HG03159 (cell line): ENCODE data around the gene TRIM32.

Source experiments
- ATAC-seq: cut with Tn5 transposase; IDR thresholded peaks from one replicate; pipeline ENCODE4 v1.9.1; 2021; ENCODE audit warnings: mild to moderate bottlenecking, moderate library complexity; ENCODE audit not compliant: unreplicated experiment

Gene TRIM32

DNA sequence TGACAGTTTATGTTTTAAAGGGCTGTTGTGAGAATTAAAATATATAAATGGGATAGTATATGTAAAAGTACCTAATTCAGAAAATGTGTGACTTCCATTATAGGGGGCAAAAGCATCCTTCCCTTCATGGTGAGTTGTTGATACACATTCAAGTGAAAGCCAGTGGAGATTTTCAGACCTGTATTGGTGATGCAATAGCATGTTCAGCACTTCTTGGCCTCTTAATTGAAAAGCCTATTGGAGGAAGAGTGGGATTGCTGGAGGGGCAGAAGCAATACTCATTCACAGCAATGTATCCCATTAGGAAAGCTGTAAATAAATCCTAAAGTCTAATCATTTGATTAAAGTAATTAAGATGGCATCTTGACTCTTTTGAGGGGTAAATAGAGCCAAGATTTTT lies 17.4 kb downstream of the TRIM32 start:
- no peak for ATAC-seq

GRCh38 chr9:116705531-116705930 lies 18.4 kb downstream of the TRIM32 start:
- ATAC-seq, result no peak

GRCh38 chr9:116706310-116707290 lies 19.5 kb downstream of the TRIM32 start:
- no peak for ATAC-seq

GRCh38 chr9:116712781-116713180 lies 25.7 kb downstream of the TRIM32 start:
- ATAC-seq, result no peak

DNA sequence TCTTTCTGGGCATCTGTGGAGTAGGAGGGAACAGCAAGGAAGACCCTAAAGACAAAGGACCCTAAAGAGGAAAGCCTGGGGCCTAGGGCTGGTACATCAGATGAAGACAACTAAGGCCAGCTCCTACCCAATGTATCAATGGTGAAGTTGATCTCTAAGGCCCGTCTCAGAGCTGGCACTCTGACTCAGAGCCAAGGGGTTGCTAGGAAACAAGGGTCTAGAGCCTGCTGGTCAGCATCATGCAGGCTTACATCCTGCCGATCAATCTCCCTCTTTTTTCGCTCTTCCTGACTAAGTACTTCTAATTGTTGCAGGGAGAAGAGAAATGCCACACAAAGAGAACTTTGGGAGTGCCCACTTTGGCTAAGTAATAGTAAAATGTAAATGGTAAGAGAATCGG lies 26.2 kb downstream of the TRIM32 start:
- ATAC-seq, result no peak

DNA sequence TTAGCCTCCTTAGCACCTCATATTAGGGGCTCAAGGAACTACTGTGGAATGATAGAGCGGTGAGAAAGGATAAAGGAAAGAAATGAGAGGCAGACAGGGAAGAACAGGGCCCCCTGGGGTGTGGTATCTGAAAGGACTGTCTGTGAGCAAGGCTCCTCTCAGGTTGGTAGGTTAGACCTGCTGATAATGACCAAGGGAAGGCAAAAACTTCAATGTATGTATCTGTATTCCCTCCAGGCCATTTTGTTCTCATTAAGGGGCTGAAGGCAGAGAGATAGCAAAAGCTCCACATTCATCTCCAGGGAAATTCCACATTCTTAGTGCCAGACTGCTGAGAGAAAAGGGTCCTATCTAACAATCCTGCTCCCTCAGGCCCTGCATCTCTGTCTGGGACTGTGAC lies 28.6 kb downstream of the TRIM32 start:
- no peak for ATAC-seq

GRCh38 chr9:116716438-116716837 lies 29.3 kb downstream of the TRIM32 start:
- no peak for ATAC-seq

DNA sequence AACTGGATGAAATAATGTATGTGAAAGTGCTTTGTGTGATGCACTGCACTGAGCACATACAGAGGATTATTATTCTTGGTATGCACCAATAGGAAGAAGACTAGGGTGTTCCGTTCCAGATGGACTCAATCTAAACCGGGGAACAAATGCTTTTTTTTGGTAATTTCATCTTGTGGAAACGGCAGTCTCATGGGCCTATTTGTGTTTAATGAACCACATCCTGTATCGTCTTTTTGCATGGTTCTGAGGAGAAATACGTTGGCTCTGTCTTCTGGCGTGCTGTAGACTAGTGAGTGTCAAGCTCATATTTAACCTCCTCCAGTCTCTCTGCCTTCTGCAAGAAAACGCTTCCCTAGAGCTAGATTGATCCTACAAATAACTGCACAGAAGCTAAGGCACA lies 30.0 kb downstream of the TRIM32 start:
- ATAC-seq, result no peak

GRCh38 chr9:116718111-116718510 lies 31.0 kb downstream of the TRIM32 start:
- ATAC-seq, result no peak

GRCh38 chr9:116720111-116720510 lies 33.0 kb downstream of the TRIM32 start:
- ATAC-seq, result no peak

- ATAC-seq, result no peak
These were observed 34.3 kb downstream of the TRIM32 start for GRCh38 chr9:116721411-116721810.

GRCh38 chr9:116721944-116722343 lies 34.8 kb downstream of the TRIM32 start:
- no peak for ATAC-seq

DNA sequence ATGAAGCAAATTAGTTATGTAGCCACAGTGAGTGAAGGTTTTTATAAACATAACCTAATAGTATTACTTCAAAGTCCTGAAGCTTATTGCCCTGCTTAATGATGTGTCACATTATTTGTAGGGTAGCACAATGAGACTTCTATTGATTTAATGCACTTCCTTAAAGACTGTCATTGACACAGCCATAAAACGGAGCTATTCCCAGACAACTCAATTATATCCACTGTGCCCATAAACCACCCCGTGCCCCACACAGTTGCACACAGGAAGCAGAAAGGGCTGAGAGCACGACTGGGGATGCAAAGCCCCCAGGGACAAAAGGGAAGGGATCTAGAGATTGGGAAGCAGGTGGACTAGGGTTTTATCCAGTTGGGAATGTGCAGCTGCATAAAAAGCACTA lies 37.0 kb downstream of the TRIM32 start:
- no peak for ATAC-seq

GRCh38 chr9:116726602-116727001 lies 39.5 kb downstream of the TRIM32 start:
- no peak for ATAC-seq

GRCh38 chr9:116733010-116733641 lies 46.0 kb downstream of the TRIM32 start:
- no peak for ATAC-seq

DNA sequence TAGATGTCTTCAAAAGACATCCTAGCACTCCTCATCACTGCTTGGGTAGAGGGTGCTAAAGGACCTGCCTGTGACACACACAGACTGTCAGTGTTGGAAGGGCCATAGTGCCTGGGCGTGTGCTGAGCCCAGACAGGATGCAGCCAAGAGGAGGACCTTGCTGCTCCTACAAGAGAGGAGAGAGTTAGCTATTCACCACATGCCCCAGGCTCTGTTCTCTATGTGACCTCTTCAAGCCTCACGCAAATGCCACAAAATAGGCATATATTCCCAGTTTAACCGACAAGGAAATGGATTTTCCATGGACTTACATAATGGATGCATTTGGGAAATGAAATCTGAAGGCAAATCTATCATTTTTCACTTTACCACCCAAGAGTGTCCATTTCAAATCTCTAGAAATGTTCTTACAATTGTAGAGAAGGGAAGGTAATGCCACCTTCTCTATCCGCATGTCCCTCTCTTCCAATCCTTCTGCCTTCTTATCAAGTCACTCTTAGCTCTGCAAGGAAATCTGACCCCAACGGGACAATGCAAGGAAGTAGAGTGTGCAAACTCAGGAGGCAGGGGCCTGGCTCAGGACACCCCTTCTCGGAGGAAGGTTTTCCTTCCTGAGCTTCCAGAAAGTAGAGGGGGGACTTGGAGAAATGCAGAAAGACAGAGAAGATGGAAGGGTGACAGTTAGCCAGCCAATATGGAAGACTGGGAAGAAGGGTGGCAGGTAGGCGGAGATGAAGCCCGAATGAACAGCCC lies 49.5 kb downstream of the TRIM32 start:
- no peak for ATAC-seq

DNA sequence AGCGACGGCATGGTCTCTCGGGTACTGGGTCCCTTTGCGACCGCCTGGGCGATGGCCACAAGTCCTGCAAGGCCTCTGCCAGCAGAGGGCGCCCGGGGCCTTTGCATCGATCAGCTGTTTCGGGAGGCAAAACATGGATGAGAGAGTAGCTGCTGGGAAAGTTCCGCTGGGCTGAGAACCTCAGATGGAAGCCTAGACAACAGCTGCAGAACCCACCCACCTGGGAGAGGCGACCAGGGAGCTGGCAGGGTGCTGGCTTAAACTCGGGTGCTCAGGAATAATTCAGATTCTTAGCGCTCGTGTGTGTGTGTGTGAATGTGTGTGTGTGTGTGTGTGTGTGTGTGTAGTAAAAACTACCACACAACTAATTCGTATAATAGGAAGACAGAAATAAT lies 50.0 kb downstream of the TRIM32 start:
- ATAC-seq, result peak; percentile 84

GRCh38 chr9:116741086-116741740 lies 54.1 kb downstream of the TRIM32 start:
- no peak for ATAC-seq

- ATAC-seq, result no peak
These were observed 54.6 kb downstream of the TRIM32 start for GRCh38 chr9:116741742-116742141.

- ATAC-seq, result no peak
These were observed 62.1 kb downstream of the TRIM32 start for GRCh38 chr9:116749176-116749575.

GRCh38 chr9:116749772-116750171 lies 62.7 kb downstream of the TRIM32 start:
- no peak for ATAC-seq
